HK-2 (cell line): ENCODE data around the gene FGFBP3.

ENCODE experiments used
- DNase-seq: peaks from one replicate; pipeline ENCODE4 v3.0.0-alpha.2; 2018; ENCODE audit not compliant: unreplicated experiment

The FGFBP3 gene

GRCh38 chr10:91856637-91857036, 52.6 kb downstream of the FGFBP3 start:
- no peak for DNase-seq
